NCI-H2171 treated with DMSO at 0.1 percent for 48 hours (cell line): Measurements from ENCODE around the gene DHRS12.
"Not testable (repeated sequence)": the region's sequence is repeated elsewhere in the genome, so short reads cannot be mapped to it uniquely, and the experiment has no call there.

ENCODE experiments used
- DNase-seq: peaks from one replicate; lab custom pipeline; 2025; lab: John Stamatoyannopoulos, UW

DHRS12 gene

DNA sequence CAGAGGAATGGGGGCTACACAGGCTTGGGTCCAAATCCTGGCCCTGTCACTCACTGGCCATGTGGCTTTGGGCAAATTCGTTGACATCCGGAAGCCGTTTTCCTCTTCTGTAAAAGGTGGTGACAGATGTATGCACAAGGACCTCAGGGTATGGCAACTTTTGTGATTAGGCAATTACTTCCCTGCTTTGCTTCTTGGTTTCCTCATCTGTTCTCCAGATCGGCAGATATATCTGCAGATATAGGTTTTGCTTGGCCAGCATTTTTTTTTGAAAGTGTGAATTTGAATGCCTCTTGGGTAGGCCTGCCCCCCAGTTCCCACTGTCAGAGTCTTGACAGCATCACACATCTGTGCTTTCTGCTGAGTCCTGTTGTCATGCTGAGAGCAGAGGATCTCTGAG lies 23.3 kb upstream of the DHRS12 start:
- DNase-seq: peak; percentile 40

DNA sequence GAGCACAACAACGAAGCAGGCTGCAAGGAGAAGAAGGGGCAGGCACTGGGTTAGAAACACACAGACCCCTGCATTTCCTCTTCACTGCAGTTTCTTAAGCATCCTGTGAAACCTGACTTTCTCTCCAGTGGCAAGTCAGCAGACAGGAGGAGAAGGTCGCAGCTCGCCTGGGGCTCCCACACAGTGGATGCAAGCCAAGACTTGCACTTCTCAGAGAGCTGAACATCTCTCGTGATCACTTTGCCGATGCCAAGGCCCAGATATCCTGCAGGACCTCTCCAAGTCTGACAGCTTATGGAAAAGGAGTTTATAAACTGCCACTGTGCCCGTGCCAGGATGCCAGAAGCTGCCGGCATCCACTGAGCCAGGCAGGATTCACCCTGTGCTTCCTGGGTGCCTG lies 22.6 kb upstream of the DHRS12 start:
- peak; percentile 62 for DNase-seq

DNA sequence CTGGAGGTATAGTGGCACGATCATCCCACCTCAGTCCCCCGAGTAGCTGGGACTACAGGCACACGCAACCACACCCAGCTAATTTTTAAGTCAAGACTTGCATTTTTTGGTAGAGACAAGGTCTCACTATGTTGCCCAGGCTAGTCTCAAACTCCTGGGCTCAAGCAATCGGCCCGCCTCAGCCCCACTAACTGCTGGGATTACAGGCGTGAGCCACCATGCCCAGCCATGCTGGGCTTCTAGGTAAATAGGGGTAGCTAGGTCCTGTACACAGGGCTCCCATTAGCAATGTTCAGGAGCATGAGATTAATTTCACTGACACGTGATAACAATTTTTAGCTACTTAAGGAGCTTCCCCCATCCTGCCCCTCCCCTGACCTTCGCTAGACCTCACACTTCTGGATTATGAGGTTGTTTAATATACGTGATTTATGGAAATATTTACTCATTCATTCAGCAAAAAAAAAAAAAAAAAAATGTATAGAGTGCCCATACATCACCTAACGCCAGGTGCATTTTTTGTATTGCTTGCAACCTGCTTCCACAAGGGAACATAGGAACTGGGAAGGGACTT lies 21.8 kb upstream of the DHRS12 start:
- DNase-seq: no peak

DNA sequence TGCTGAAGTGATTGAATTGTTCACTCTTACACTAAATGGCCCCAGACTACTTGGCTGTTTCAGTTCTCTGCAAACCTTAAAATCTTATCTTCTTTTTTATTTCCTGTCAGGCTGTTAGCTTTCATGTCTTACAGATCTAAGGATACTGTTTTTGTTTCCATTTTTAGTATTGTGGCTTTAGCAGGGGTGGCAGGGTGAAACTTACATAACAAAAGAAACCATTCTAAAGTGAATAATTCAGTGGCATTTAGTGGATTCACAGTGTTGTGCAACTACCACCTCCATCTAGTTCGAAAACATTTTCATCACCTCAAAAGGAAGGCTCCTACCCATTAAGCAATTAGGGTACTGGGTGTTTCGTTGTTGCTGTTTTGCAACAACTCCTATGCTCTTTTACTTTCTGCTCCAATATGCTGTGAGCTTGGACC lies 21.2 kb upstream of the DHRS12 start:
- DNase-seq: no peak

DNA sequence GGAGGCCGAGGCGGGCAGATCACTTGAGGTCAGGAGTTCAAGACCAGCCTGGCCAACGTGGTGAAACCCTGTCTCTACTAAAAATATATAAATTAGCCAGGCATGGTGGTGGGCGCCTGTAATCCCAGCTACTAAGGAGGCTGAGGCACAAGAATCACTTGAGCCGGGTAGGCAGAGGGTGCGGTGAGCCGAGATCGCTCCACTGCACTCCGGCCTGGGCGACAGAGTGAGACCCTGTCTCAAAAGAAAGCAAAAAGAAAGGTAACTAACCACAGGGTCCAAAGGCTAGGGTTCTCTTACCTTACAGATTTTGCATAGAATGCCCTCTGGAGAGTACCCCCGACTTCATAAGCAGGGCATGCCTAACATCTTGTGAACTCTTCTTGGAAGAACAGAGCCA lies 20.7 kb upstream of the DHRS12 start:
- not testable (repeated sequence) for DNase-seq

DNA sequence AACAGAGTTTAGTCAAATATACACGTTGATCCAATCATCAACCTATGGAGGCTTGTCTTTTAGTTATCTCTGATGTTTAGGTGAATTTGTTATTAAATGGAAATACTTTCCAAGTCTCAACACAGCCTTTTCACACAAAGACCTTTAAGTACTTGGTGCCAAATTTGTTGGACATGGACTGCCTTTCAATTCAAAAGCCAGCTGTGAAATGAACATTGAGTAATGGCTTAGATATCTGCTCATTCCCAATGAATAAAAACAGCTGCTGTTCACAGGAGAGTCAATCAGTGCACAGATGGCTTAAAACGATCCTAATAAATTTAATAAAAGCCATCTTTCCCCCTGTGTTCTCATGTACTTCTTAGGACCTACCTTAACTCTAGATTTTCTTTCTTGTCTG lies 19.9 kb upstream of the DHRS12 start:
- peak; percentile 68 for DNase-seq

DNA sequence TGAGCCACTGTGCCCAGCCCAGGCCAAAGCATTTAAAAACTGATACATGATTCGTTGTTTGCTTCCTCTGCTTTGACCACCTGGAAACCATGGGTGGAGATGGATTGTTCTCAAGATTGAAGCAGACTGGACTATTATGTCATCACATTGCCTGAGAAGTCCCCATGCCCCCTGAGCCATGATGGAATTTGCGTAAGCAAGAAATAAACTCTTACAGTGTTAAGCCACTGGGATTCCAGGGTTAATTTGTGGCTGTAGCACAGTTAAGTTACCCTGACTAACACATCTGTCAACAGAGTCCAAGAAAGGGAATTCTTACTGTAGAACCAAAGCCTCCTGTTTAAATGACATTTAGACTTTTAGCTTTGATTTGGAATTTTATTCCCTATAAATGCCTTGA lies 19.4 kb upstream of the DHRS12 start:
- DNase-seq: no peak

DNA sequence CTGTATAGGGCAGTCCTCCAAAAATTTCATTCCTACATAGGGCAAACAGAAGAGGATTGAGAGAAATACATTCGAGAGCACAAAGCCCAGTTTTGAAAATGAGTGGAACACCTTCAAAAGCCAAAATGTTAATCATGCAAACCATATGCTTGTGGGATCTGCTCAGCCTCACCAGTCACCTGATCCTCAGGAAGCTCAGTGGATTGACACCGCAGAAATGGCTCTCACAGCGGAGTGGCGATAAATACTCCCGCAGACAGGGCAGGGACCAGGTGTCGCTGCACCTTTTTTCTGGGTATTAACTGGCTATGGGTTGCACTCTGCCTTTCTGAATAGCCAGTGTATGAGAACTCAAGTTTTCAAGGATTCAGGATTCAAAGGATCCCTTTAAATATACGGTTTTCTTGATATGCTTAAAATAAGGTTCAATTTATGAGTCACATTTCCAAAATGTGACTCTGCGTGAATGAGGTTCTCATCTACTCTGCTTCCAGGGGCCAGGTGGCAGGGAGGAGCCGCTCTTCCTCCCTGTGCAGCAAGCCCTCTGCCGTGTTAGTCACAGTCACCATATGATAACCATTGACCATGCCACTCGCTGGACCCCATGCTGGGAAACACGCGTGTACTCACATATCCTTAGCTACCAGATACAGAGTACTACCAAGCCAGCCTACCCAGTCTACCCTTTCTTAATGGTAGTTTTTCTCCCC lies 18.3 kb upstream of the DHRS12 start:
- DNase-seq: peak; percentile 94

DNA sequence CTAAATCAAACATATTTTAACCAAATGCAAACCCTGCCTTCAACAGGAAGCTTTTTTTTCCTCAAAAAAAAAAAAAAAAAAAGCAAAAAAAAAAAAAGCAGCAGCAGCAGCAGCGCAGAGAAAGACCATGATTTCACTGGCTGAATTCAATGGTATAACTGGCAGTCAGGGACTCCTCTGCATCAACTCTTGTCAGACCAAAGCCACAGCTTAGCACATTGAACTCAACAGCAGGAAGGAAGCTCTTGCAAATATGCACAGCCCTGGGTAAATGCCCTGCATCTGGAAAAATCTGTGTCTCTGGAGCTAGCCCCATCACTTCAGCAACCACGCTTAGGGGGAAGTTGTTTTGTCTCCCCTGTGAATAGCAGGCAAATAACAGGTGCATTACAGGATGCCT lies 17.6 kb upstream of the DHRS12 start:
- peak; percentile 88 for DNase-seq

DNA sequence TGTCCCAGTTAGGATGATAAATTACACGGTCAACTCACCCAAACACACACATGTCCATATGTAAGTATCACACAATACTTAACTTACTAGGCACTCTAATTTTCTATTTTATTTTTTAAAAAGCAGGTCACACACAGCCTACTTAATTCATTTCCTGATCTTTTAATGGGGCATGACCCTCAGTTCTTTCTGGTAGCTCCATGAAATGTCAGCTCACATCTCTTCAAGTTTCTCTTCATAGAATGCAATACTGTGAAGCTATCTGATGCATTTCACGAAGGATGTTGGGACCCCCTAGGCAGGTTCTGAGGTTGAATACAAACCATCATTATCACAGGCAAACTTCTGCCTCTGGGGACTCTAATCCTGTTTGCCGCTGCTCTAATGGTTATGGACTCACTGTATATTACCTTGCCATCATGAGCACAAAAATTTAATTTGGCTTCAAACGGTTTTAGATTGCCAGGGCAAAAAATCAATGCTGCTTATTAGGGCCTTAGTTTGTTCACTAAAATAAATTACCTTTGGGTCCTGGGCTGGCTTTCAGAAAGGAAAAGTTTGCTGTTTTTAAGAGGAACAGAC lies 16.1 kb upstream of the DHRS12 start:
- DNase-seq: no peak

DNA sequence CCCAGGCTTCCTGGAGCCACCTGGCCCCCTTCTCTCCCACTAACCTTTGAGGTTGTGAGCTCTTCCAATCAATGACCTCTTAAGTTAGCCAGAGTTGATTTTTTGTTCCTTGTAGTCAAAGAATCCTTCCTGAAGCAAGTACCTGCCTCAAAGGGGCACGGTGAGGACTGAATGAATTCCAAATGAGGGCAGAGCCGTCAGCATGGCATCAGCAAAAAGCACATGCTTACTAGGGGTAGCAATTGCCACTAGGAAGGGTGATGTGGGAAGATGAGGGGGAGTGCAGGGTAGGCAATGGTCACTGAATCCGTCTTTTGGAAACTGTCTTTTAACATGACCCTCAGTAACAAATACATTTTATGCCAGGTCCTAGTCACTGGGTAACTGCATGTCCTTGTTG lies 15.6 kb upstream of the DHRS12 start:
- DNase-seq: no peak

DNA sequence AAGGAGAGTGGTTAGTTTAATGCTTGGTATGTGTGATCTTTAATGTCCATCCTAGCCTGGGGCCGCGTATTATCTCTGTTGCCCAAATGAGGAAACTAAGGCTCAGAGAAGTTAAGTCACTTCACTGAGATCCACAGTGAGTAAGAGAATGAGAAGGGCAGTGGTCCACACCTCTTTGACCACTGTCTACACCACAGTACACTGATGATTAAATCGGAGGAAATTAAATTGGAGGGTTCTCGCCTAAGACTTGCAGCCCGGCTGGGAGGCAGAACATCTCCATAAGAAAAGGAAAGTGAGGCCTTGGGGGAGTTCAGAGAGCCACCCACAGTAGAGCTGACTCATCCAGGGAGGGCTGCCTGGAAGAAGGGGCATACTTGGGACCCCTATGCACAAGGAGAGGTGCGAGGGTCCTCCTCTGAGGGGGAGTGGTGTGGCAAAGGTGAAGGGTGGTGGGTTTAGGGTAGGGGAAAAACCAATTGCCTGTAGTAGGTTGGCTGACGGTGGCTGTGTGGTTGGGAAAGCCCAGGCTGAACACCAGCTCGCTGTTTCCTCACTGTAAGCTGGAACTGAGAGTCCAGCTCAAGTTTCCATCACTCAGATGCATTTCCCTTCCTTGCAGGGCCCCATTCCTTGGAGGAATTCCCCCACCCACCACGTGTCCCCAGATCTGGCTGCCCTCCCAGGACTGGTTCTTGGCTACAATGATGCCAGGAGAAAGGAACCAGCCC lies 15.0 kb upstream of the DHRS12 start:
- DNase-seq: no peak

DNA sequence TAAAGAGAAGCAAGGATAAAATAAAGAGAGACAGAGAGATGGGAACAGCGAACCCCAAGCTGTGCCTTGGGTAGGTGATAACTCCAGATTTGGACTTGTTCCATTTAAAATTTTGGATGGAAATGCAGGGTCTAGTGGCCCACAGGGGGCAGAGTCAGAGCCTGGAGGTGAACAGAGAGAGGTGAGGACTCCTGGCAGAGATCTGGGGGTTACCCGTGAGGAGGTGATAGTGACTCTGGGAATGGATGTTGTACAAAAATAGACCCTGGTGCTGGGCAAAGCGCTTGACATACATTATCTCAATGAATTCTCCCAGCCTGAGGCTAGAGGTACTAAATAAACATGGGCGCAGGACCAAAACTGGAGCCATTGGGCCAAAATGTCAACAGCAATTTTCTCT lies 14.3 kb upstream of the DHRS12 start:
- DNase-seq: no peak

DNA sequence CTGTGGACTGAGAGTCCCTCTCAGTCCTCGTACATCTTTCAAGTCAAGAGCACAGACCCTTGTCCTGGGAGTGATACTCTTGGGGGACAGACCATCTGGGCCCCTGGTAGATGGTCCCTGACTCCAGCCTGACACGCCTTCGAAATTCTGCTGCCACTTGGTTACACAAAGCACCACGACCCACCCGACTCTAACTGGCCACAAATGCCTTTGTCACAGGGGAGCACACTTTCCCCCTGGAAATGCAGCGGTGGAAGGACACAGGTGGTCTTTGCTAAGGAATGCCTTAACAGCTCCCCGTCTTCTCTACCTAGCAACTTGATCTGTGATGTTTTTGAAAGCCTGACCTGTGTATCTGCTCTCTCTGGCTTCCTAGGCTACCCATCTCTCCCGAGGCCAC lies 13.8 kb upstream of the DHRS12 start:
- DNase-seq: no peak

DNA sequence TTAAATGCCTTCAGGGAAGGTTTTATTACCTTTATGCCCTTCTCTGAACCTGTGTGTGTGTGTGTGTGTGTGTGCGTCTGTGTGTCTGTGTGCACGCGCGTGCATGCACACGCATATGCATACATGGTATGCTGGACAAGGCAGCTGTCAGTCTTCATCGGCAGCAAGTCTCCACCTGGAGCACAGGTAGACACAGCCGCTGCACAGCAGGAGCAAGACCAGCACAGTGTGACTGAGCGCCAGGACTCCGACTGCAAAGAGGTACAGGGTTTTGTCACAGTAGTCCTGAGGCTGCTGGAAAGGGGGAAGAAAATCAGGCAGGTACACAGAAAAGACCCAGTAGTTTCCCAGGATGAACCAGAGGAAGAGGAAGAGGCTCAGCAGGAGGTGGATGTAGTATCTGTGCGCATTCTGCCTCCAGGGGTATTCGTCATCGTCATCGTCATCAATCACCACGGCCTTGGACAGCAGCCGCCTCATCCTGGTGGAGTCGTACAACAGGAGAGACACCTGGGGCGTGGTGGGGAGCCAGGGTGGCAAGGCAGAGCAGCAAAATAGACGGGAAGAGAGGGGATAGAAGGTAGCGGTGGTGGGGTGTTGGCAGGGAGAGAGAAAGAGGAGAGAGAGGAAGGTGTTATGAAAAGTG lies 12.8 kb upstream of the DHRS12 start:
- DNase-seq: no peak

DNA sequence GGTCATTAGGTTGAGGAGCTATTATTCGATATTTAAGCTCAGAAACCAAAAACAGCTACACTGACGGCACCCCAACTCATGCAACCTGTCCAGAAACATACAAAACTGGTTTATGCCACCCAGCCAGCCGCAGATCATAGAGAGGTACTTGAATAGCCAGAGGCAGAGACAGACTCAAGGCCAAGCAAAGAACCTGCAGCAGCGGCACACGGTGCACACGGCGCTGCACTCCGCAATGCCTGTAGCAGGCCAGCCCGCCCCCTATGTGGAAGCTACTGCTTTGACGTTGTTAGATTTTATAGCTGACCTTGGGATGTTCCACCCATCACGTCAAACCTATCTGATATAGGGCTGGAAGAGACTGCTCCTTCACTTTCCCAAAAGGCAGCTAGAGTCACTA lies 11.9 kb upstream of the DHRS12 start:
- DNase-seq: no peak

DNA sequence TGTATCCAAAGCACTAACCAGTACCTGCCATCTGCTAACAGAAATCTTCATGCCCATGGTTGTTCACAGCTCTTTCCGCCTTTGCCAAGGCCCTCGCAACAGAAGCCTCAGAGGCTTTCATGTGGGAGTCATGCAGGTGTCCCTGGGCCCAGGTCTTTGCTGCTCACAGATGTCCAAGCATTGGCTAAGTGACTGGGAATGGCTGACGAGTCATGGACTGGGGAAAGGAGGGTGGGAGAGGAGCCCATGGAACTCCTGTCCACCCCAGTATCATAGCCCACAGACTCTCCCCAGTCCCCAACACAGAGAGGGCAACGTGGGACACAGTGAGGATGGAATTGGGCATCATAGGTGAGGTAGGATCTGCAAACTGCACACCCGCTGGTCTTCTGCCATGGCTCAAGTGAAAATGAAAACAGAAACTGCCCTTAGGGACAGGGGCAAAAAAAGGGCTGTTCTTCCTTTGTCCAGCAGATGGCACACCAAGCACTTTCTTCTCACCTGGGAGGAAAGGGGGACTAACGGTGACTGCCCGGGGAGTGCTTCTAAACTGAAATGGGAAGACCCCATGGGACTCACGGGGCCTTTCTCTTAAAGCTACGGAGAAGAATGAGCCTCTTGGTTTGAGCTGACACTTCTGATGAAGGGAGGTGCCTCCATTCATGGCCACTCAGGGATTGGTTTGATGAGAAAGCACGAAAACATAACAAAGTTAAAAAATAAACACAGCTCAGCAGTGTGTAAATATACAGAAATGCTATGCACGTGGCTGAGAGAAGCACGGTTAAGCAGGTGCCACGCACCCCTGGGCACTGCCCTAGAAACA lies 11.1 kb upstream of the DHRS12 start:
- peak; percentile 85 for DNase-seq

DNA sequence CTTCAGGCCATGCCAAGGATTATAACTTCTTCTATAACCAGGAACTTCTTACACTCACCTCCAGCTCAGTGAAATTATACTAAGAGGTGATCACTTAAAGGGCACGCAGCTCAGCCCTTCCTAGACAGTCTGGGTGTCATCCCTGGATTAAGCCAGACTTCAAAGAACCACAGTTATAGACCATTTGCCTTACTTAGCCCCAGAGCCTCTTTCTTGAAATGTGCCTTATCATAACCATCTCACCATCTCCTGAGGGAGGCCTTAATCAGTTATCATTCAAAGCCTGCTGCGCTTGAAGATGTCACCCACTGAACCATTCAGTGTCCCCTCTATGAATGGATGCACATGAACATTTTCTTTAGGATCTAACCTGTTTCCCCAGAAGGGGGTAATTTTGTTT lies 10.1 kb upstream of the DHRS12 start:
- no peak for DNase-seq

DNA sequence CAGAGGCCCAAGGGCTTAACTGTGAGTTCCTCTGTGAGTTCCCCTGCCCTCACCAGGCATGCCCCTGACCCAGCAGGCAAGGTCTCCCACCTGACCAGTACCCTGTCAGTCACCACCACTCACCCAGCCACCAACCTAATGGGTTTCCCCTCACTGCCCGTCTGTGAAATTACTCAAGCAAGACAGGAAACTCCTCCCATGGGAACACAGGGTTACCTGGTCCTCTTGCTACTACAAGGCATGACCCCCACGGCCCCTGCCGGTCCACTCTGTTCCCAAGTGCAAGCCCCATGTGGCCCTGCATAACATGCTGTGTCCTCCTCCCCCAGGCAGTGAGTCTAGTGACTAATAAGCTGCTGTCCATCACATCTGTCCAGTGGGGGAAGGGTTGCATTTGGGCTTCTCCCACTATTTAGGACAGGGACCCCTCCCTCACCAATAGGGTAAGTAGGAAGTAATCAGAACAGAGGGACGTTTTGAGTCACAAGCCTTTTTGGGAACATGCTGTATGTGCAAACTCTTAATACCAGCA lies 8.0 kb upstream of the DHRS12 start:
- no peak for DNase-seq

DNA sequence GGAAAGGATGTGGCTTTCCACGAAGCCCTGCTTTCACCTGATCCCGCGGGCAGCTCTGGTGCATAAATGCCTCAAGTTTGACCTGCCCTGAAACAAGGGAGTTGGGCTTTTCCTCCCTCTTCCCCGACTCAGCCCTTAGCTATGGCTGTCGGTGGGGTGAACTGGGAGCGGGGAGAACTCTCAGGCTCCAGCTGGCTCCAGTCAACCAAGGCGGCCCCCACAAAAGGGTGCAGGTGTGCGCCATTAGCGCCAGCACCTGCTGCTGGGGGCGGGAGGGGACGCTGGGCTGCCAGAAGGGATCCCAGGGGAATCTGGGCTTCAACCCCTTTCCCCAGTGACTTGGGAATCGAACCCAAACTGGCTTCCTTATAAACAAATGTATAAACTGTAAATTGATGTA lies 7.1 kb upstream of the DHRS12 start:
- DNase-seq: peak; percentile 94

DNA sequence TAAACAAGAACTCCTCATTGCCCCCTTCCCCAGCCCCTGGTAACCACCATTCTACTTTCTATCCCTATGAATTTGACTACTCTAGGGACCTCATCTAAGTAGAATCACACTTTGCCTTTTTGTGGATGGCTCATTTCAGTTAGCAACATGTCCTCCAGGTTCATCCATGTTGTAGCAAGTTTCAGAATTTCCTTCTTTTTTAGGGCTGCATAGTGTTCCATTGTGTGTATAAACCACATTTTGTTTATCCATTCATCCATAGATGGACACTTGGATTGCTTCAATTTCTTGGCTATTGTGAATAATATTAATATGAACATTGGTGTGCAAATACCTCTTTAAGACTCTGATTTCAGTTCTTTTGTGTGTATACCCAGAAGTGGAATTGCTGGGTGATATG lies 4.8 kb upstream of the DHRS12 start:
- no peak for DNase-seq
